Measurements from ENCODE around the gene E4F1. TPM values are rescaled to one million over a fixed set of nuclear protein-coding genes. Genes with fewer than 3 reads are reported as not detected.
A peak's percentile ranks its signal among the peaks of the same experiment; 100 is the strongest.

The E4F1 gene
- total and polyA plus RNA-seq, 10 of the 15 experiments (the other 5 are each of a cell fraction or from before 2014, with no cell fraction given), result 0.23 to 36.5 (median 14.5) TPM

- TF ChIP-seq ZBTB4 (CRISPR knock-in tag; IDR thresholded peaks at IDR 0.05) (no peak), POLR2AphosphoS2 (IDR thresholded peaks at IDR 0.05; ENCODE audit: low read depth, low read length) (peak; percentile 88; the same call in 1 of the 2 replicates), HDAC2 (IDR thresholded peaks at IDR 0.05) (no peak), TARDBP (IDR thresholded peaks at IDR 0.05; ENCODE audit: borderline replicate concordance) (peak; percentile 44; the same call in 1 of the 2 replicates), MEF2A (IDR thresholded peaks at IDR 0.05; ENCODE audit: insufficient read depth, low read depth, low read length) (0 out of 2 replicates have a peak, but pooled peaks have one; percentile 16), GATAD2B (conservative IDR thresholded peaks at IDR 0.05; ENCODE audit: low read depth) (peak; percentile 85), ATF2 (IDR thresholded peaks at IDR 0.05; ENCODE audit: low read length) (no peak), SMAD5 (IDR thresholded peaks at IDR 0.05; ENCODE audit: low read depth) (peak; percentile 50; the same call in 1 of the 2 replicates), RAD51 (IDR thresholded peaks at IDR 0.05) (no peak), SUZ12 (IDR thresholded peaks at IDR 0.05; ENCODE audit: unreplicated experiment) (no peak), KLF5 (IDR thresholded peaks at IDR 0.05; ENCODE audit: partially characterized antibody) (no peak), CHD4 (IDR thresholded peaks at IDR 0.05) (no peak), WRNIP1 (IDR thresholded peaks at IDR 0.05; ENCODE audit: borderline replicate concordance, low read depth, low read length) (no peak), ASH2L (IDR thresholded peaks at IDR 0.05; ENCODE audit: borderline replicate concordance, low read depth) (no peak), RCOR1 (conservative IDR thresholded peaks at IDR 0.05; ENCODE audit: low read depth, low read length) (no peak)
- TF ChIP-seq, protein P1, sequence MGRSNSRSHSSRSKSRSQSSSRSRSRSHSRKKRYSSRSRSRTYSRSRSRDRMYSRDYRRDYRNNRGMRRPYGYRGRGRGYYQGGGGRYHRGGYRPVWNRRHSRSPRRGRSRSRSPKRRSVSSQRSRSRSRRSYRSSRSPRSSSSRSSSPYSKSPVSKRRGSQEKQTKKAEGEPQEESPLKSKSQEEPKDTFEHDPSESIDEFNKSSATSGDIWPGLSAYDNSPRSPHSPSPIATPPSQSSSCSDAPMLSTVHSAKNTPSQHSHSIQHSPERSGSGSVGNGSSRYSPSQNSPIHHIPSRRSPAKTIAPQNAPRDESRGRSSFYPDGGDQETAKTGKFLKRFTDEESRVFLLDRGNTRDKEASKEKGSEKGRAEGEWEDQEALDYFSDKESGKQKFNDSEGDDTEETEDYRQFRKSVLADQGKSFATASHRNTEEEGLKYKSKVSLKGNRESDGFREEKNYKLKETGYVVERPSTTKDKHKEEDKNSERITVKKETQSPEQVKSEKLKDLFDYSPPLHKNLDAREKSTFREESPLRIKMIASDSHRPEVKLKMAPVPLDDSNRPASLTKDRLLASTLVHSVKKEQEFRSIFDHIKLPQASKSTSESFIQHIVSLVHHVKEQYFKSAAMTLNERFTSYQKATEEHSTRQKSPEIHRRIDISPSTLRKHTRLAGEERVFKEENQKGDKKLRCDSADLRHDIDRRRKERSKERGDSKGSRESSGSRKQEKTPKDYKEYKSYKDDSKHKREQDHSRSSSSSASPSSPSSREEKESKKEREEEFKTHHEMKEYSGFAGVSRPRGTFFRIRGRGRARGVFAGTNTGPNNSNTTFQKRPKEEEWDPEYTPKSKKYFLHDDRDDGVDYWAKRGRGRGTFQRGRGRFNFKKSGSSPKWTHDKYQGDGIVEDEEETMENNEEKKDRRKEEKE (IDR thresholded peaks at IDR 0.05), result no peak
- TF ChIP-seq, protein P2, sequence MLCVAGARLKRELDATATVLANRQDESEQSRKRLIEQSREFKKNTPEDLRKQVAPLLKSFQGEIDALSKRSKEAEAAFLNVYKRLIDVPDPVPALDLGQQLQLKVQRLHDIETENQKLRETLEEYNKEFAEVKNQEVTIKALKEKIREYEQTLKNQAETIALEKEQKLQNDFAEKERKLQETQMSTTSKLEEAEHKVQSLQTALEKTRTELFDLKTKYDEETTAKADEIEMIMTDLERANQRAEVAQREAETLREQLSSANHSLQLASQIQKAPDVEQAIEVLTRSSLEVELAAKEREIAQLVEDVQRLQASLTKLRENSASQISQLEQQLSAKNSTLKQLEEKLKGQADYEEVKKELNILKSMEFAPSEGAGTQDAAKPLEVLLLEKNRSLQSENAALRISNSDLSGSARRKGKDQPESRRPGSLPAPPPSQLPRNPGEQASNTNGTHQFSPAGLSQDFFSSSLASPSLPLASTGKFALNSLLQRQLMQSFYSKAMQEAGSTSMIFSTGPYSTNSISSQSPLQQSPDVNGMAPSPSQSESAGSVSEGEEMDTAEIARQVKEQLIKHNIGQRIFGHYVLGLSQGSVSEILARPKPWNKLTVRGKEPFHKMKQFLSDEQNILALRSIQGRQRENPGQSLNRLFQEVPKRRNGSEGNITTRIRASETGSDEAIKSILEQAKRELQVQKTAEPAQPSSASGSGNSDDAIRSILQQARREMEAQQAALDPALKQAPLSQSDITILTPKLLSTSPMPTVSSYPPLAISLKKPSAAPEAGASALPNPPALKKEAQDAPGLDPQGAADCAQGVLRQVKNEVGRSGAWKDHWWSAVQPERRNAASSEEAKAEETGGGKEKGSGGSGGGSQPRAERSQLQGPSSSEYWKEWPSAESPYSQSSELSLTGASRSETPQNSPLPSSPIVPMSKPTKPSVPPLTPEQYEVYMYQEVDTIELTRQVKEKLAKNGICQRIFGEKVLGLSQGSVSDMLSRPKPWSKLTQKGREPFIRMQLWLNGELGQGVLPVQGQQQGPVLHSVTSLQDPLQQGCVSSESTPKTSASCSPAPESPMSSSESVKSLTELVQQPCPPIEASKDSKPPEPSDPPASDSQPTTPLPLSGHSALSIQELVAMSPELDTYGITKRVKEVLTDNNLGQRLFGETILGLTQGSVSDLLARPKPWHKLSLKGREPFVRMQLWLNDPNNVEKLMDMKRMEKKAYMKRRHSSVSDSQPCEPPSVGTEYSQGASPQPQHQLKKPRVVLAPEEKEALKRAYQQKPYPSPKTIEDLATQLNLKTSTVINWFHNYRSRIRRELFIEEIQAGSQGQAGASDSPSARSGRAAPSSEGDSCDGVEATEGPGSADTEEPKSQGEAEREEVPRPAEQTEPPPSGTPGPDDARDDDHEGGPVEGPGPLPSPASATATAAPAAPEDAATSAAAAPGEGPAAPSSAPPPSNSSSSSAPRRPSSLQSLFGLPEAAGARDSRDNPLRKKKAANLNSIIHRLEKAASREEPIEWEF (IDR thresholded peaks at IDR 0.05; ENCODE audit: insufficient replicate concordance, low read depth, low read length), result no peak
These were observed at the start of gene E4F1 (continued) for GRCh38 chr16:2223221-2223941.
